IMR-90 (cell line): ENCODE data around the gene SREBF2. TPM values are rescaled to one million over a fixed set of nuclear protein-coding genes. Genes with fewer than 3 reads are reported as not detected.

Experiments
- ATAC-seq: fragments of 200-7000 bp; cut with Tn5 transposase; 2 replicates; pipeline ENCODE4 v1.9.1; 2020; ENCODE audit warnings: low read depth, mild to moderate bottlenecking, moderate library complexity
- BruUV-seq: library from RNA; stranded (reverse); fragments of 400-500 nt; replicated peaks from 2 replicates; lab custom pipeline; 2021; lab: Mats Ljungman, UMichigan
- CTCF ChIA-PET: fragments of 300-600 bp; formaldehyde crosslinking; extraction: SDS; loops from one replicate; lab custom pipeline; 2021; ENCODE audit warnings: antibody characterized with exemption; lab: Yijun Ruan, JAX
- POLR2A ChIA-PET: fragments of 300-600 bp; sonication (Branson Sonifier 250); formaldehyde crosslinking; loops from one replicate; lab custom pipeline; 2022; ENCODE audit warnings: antibody characterized with exemption; ENCODE audit not compliant: unreplicated experiment; lab: Charles Lee
- DNase-seq: peaks from one replicate; pipeline ENCODE4 v3.0.0; 2013
- H2AFZ ChIP-seq: replicated peaks from 2 replicates; pipeline ENCODE3; 2013; ENCODE audit warnings: low read length, mild to moderate bottlenecking; ENCODE audit not compliant: poor library complexity
- H2AK5ac ChIP-seq: 2 replicates; pipeline ENCODE4 v1.6.1; 2013; ENCODE audit warnings: low read depth, low read length, inconsistent platforms
- H2AK9ac ChIP-seq: replicated peaks from 2 replicates; pipeline ENCODE3; 2013; ENCODE audit warnings: mild to moderate bottlenecking, low read depth, low read length, moderate library complexity; ENCODE audit not compliant: poor library complexity
- H2BK120ac ChIP-seq: 2 replicates; pipeline ENCODE4 v1.6.1; 2013; ENCODE audit warnings: low read depth, low read length, inconsistent platforms
- H2BK15ac ChIP-seq: 3 replicates; pipeline ENCODE4 v1.6.1; 2013; ENCODE audit warnings: low read depth, low read length, inconsistent platforms
- H2BK20ac ChIP-seq: 2 replicates; pipeline ENCODE4 v1.6.1; 2013; ENCODE audit warnings: low read depth, mild to moderate bottlenecking, inconsistent platforms, low read length, moderate library complexity
- H2BK5ac ChIP-seq: 2 replicates; pipeline ENCODE4 v1.6.1; 2013; ENCODE audit warnings: mild to moderate bottlenecking, low read depth, low read length, inconsistent platforms; ENCODE audit not compliant: poor library complexity, severe bottlenecking
- H3K14ac ChIP-seq: replicated peaks from 2 replicates; pipeline ENCODE4 v1.6.1; 2013; ENCODE audit warnings: low read depth, low read length, inconsistent platforms
- H3K18ac ChIP-seq: 2 replicates; pipeline ENCODE4 v1.6.1; 2013; ENCODE audit warnings: low read depth, low read length, control low read depth
- H3K23ac ChIP-seq: 2 replicates; pipeline ENCODE4 v1.6.1; 2013; ENCODE audit warnings: low read depth, low read length, inconsistent platforms
- H3K27ac ChIP-seq: 2 replicates; pipeline ENCODE4 v1.5.1; 2013; ENCODE audit warnings: mild to moderate bottlenecking, control low read depth, low read length; ENCODE audit not compliant: insufficient read depth
- H3K27me3 ChIP-seq: 2 replicates; pipeline ENCODE4 v1.6.1; 2013; ENCODE audit warnings: low read length; ENCODE audit not compliant: control insufficient read depth, insufficient read depth
- H3K36me3 ChIP-seq: 2 replicates; pipeline ENCODE4 v1.6.1; 2013; ENCODE audit warnings: low read length, mixed read lengths; ENCODE audit not compliant: control insufficient read depth, insufficient read depth
- H3K4ac ChIP-seq: 2 replicates; pipeline ENCODE4 v1.6.1; 2013; ENCODE audit warnings: low read depth, low read length, inconsistent platforms
- H3K4me1 ChIP-seq: 2 replicates; pipeline ENCODE4 v1.6.1; 2013; ENCODE audit warnings: low read length, mixed read lengths; ENCODE audit not compliant: control insufficient read depth, insufficient read depth
- H3K4me2 ChIP-seq: 2 replicates; pipeline ENCODE4 v1.6.1; 2013; ENCODE audit warnings: low read depth, mild to moderate bottlenecking, control low read depth, low read length, moderate library complexity
- H3K4me3 ChIP-seq: 2 replicates; pipeline ENCODE4 v1.5.1; 2013; ENCODE audit warnings: low read depth, mild to moderate bottlenecking, control low read depth, low read length, moderate library complexity; ENCODE audit not compliant: insufficient read depth
- H3K56ac ChIP-seq: 2 replicates; pipeline ENCODE4 v1.6.1; 2013; ENCODE audit warnings: low read length, inconsistent platforms; ENCODE audit not compliant: insufficient read depth; ENCODE audit errors: extremely low read depth
- H3K79me1 ChIP-seq, 2 experiments: 2 replicates each; pipeline ENCODE4 v1.6.1; 2013; ENCODE audit warnings: low read length in 2 of 2, inconsistent platforms in 1 of 2, low read depth in 1 of 2
- H3K9ac ChIP-seq: 2 replicates; pipeline ENCODE4 v1.6.1; 2013; ENCODE audit warnings: low read depth, low read length, control low read depth
- H3K9me1 ChIP-seq: 2 replicates; pipeline ENCODE4 v1.6.1; 2013; ENCODE audit warnings: low read length, inconsistent platforms; ENCODE audit not compliant: insufficient read depth
- H3K9me3 ChIP-seq: 2 replicates; pipeline ENCODE4 v1.6.1; 2013; ENCODE audit warnings: low read length; ENCODE audit not compliant: control insufficient read depth, insufficient read depth
- H4K20me1 ChIP-seq: 2 replicates; pipeline ENCODE4 v1.6.1; 2013; ENCODE audit warnings: low read length, inconsistent platforms; ENCODE audit not compliant: insufficient read depth
- H4K5ac ChIP-seq: 2 replicates; pipeline ENCODE4 v1.6.1; 2013; ENCODE audit warnings: mild to moderate bottlenecking, low read depth, low read length, control low read depth
- H4K8ac ChIP-seq, 2 experiments: 2 replicates each; pipeline ENCODE4 v1.6.1; 2013; ENCODE audit warnings: low read depth in 2 of 2, low read length in 2 of 2, control low read depth in 1 of 2, inconsistent platforms in 1 of 2
- H4K91ac ChIP-seq: 2 replicates; pipeline ENCODE4 v1.6.1; 2013; ENCODE audit warnings: low read depth, low read length, inconsistent platforms; ENCODE audit not compliant: insufficient read depth
- BHLHE40 ChIP-seq: fragments of 150-350 bp; IDR thresholded peaks from 2 replicates; pipeline ENCODE4 v1.6.1; 2016; ENCODE audit warnings: mild to moderate bottlenecking, low read depth, low read length
- MAFK ChIP-seq: IDR thresholded peaks from 2 replicates; pipeline ENCODE4 v1.6.1; 2012; ENCODE audit warnings: low read depth, low read length, improper control_type of control experiment
- MXI1 ChIP-seq: IDR thresholded peaks from 2 replicates; pipeline ENCODE4 v1.6.1; 2012; ENCODE audit warnings: low read depth, mild to moderate bottlenecking, low read length, moderate library complexity, borderline replicate concordance
- RCOR1 ChIP-seq: IDR thresholded peaks from 2 replicates; pipeline ENCODE4 v1.6.1; 2012; ENCODE audit warnings: mild to moderate bottlenecking, low read length, improper control_type of control experiment; ENCODE audit not compliant: insufficient replicate concordance
- SMC3 ChIP-seq: fragments of 150-350 bp; IDR thresholded peaks from 2 replicates; pipeline ENCODE4 v1.6.1; 2016; ENCODE audit warnings: low read depth, mild to moderate bottlenecking, antibody characterized with exemption, low read length, moderate library complexity
- WGBS, 2 experiments: methylation state at CpG; one replicate each; pipeline versions ENCODE4 v1.1.5 to v1.1.7; 2013; ENCODE audit warnings: missing lambda C conversion rate in 2 of 2; ENCODE audit not compliant: insufficient read length in 1 of 2; ENCODE audit errors: extremely low coverage in 2 of 2; 5-methylcytosine and 5-hydroxymethylcytosine counted together
- dilution Hi-C: fragments of 300-500 bp; cut with HindIII; formaldehyde crosslinking; loops from one replicate; pipeline ENCODE4 v1.14.3; 2018; ENCODE audit warnings: low sequenced_read_pairs; ENCODE audit not compliant: unreplicated experiment
- in situ Hi-C: fragments of 300-500 bp; cut with MboI; formaldehyde crosslinking; loops from 3 replicates; pipeline ENCODE4 v1.14.3; 2019; ENCODE audit warnings: low sequenced_read_pairs, inconsistent platforms, mixed read lengths
- intact Hi-C: fragments of 100-400 bp; cut with micrococcal nuclease; formaldehyde crosslinking; loops from 2 replicates; pipeline ENCODE4 v1.10.0; 2022
- polyA plus RNA-seq, 3 experiments: library from polyadenylated mRNA; depleted of rRNA; stranded (reverse); fragments of >200 nt; gene quantifications; 2 replicates each; pipeline ENCODE4 v1.2.3, GENCODE V29; 2012; ENCODE audit warnings: low replicate concordance in 1 of 3
- total RNA-seq: library from RNA; depleted of rRNA; stranded (reverse); fragments of >200 nt; gene quantifications from 2 replicates; pipeline ENCODE4 v1.2.3, GENCODE V29; 2012
- TF ChIP-seq, protein P1 (sequence below): fragments of 150-350 bp; IDR thresholded peaks from 2 replicates; pipeline ENCODE4 v1.6.1; 2017; ENCODE audit warnings: mild to moderate bottlenecking, antibody characterized with exemption, low read length, low read depth
- TF ChIP-seq, protein P2 (sequence below): conservative IDR thresholded peaks from 2 replicates; pipeline ENCODE4 v1.5.1; 2012; ENCODE audit warnings: mild to moderate bottlenecking, low read depth, low read length, improper control_type of control experiment

The SREBF2 gene
- total and polyA plus RNA-seq, 2 of the 4 experiments (the other 2 are of a cell fraction): 8.1 to 47.4 TPM

DNA sequence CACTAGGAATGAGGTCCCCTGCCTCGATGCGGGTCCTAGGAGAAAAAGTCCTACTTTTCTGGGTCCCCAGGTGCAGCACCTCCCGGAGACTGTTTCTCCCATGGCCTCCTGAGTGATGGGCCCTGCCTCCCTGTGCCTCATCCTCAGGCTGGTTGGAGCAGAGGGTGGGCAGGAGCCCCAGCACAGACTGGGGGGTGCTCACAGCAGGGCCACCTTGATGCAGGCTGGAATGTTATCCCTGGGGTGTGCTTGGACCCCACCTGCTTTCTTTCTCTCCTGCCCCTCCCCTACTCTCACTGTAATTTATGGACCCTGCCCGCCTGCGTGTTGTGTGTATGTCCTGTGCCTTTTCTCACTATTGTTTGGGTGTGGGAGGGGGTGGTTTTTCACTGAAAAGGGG lies 73.9 kb downstream of the SREBF2 start:
- H3K18ac ChIP-seq: no peak overlapping the region
- H3K23ac ChIP-seq: no peak overlapping the region
- no peaks in the 10 kb centered on the region for H3K9me1 ChIP-seq
- ATAC-seq (no peak), DNase-seq (no peak)
- no peak overlapping the region for H3K27ac ChIP-seq
- no peak overlapping the region for H4K91ac ChIP-seq
- H3K9ac ChIP-seq: no peak overlapping the region
- peaks cover 12% of the 10 kb centered on the region; the same call in 1 of the 2 replicates for H3K36me3 ChIP-seq
- no peak overlapping the region for H4K5ac ChIP-seq
- in situ Hi-C loops: no loop called here
- TF ChIP-seq MXI1: no peak
- TF ChIP-seq MAFK: no peak
- no peak for TF ChIP-seq BHLHE40
- TF ChIP-seq SMC3: no peak
- TF ChIP-seq RCOR1: no peak
- TF ChIP-seq, protein P1, sequence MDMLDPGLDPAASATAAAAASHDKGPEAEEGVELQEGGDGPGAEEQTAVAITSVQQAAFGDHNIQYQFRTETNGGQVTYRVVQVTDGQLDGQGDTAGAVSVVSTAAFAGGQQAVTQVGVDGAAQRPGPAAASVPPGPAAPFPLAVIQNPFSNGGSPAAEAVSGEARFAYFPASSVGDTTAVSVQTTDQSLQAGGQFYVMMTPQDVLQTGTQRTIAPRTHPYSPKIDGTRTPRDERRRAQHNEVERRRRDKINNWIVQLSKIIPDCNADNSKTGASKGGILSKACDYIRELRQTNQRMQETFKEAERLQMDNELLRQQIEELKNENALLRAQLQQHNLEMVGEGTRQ: no peak
- TF ChIP-seq, protein P2, sequence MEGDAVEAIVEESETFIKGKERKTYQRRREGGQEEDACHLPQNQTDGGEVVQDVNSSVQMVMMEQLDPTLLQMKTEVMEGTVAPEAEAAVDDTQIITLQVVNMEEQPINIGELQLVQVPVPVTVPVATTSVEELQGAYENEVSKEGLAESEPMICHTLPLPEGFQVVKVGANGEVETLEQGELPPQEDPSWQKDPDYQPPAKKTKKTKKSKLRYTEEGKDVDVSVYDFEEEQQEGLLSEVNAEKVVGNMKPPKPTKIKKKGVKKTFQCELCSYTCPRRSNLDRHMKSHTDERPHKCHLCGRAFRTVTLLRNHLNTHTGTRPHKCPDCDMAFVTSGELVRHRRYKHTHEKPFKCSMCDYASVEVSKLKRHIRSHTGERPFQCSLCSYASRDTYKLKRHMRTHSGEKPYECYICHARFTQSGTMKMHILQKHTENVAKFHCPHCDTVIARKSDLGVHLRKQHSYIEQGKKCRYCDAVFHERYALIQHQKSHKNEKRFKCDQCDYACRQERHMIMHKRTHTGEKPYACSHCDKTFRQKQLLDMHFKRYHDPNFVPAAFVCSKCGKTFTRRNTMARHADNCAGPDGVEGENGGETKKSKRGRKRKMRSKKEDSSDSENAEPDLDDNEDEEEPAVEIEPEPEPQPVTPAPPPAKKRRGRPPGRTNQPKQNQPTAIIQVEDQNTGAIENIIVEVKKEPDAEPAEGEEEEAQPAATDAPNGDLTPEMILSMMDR: no peak
- no CpG with 5 or more reads among the region's 5 CpGs for WGBS, 2 experiments
- no peaks in the 10 kb centered on the region for H3K9me3 ChIP-seq
- no peak overlapping the region for H4K8ac ChIP-seq
- peaks cover 2% of the 10 kb centered on the region; the same call in 1 of the 2 replicates for H3K4me1 ChIP-seq
- H2AK9ac ChIP-seq: no peak overlapping the region
- H2BK120ac ChIP-seq: no peak overlapping the region
- BruUV-seq: TSS peak; percentile 88
- no peak overlapping the region for H2AK5ac ChIP-seq
- no peak overlapping the region for H2BK15ac ChIP-seq
- H3K79me1 ChIP-seq: no peaks in the 10 kb centered on the region
- no peak overlapping the region for H2BK5ac ChIP-seq
- dilution Hi-C loops: no loop called here
- ChIA-PET POLR2A (no interaction called here), CTCF (no interaction called here)
- no peak overlapping the region for H3K4ac ChIP-seq
- H2AFZ ChIP-seq: no peak overlapping the region
- intact Hi-C loops: no loop called here
- peaks cover 26% of the 10 kb centered on the region for H3K27me3 ChIP-seq
- H2BK20ac ChIP-seq: no peak overlapping the region
- H3K14ac ChIP-seq: no peak overlapping the region
- no peak overlapping the region for H3K4me3 ChIP-seq
- peaks cover 4% of the 10 kb centered on the region; the same call in 1 of the 2 replicates for H4K20me1 ChIP-seq
- no peak overlapping the region for H3K4me2 ChIP-seq
- no peak overlapping the region for H3K56ac ChIP-seq
